ENCODE results near the gene OR2M2. TPM values are rescaled to one million over a fixed set of nuclear protein-coding genes. Genes with fewer than 3 reads are reported as not detected.

OR2M2 gene
- total RNA-seq, 2 donors from 2014 or later = not detected

GRCh38 chr1:248144513-248145198 is 30.0 kb upstream of the OR2M2 start, which contains the start of gene OR2M5:
TSS of gene OR2M5 (plus strand) at chr1:248145148. CDS start at chr1:248145148, 0 bp downstream.
- ATAC-seq (ENCODE audit: insufficient number of reproducible peaks, low FRiP score, low read depth) (no peak), DNase-seq (ENCODE audit: low spot score) (no peak)
- Histone ChIP-seq H3K9me3 (no peaks in the 10 kb centered on the region), H3K4me3 (no peak within 1 kb of the TSS), H3K4me1 (ENCODE audit: control insufficient read depth in 1 of 2, low read depth in 2 of 2) (no peaks in the 10 kb centered on the region), H3K36me3 (no peaks in the 10 kb centered on the region), H3K27me3 (replicated peaks; ENCODE audit: insufficient read depth) (no peaks in the 10 kb centered on the region), H3K27ac (no peak within 1 kb of the TSS)
- TF ChIP-seq, protein P1, sequence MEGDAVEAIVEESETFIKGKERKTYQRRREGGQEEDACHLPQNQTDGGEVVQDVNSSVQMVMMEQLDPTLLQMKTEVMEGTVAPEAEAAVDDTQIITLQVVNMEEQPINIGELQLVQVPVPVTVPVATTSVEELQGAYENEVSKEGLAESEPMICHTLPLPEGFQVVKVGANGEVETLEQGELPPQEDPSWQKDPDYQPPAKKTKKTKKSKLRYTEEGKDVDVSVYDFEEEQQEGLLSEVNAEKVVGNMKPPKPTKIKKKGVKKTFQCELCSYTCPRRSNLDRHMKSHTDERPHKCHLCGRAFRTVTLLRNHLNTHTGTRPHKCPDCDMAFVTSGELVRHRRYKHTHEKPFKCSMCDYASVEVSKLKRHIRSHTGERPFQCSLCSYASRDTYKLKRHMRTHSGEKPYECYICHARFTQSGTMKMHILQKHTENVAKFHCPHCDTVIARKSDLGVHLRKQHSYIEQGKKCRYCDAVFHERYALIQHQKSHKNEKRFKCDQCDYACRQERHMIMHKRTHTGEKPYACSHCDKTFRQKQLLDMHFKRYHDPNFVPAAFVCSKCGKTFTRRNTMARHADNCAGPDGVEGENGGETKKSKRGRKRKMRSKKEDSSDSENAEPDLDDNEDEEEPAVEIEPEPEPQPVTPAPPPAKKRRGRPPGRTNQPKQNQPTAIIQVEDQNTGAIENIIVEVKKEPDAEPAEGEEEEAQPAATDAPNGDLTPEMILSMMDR (IDR thresholded peaks at IDR 0.05) = no peak

DNA sequence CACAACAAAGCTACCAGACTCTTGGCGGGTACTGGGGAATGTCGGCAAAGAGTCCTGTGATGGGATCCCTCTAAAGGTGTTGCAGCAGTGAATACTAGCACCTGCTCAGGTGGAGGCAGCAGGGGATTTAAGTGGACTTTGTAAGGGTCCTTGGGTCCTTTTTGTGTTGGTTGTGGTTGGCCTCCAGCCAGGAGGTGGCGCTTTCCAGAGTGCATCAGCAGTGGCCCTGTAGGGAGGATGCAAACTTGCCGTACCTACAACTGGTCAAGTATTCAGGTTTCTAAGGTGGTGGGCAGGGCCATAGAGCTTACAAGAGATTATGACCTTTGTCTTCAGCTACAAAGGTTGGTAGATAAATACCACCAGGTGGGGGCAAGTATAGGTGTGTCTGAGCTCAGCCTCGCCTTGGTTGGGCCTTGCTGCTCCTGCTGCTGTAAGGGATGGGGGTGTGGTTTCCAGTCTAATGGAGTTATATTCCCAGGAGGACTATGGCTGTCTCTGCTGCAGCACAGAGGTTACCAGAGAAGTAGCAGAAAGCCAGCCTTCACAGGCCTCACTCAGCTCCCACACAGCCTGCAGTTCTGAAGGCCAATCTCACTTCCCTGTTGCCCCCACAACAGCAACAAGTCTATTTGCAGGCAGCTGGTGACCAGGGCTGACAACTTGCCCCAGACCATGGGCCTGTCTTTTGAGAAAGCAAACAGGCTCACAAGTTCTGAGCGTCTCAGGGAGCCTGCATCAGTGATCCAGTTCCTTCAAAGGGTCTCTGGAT is 22.4 kb upstream of the OR2M2 start:
- Histone ChIP-seq H3K4me1 (ENCODE audit: control insufficient read depth in 1 of 2, low read depth in 2 of 2) (no peaks in the 10 kb centered on the region), H3K27me3 (replicated peaks; ENCODE audit: insufficient read depth) (no peaks in the 10 kb centered on the region), H3K9me3 (no peaks in the 10 kb centered on the region), H3K4me3 (no peak overlapping the region), H3K27ac (no peak overlapping the region), H3K36me3 (no peaks in the 10 kb centered on the region)
- no peak for ATAC-seq (ENCODE audit: insufficient number of reproducible peaks, low FRiP score, low read depth)
- DNase-seq (ENCODE audit: low spot score) = no peak
- TF ChIP-seq, protein P1 (IDR thresholded peaks at IDR 0.05) = no peak

DNA sequence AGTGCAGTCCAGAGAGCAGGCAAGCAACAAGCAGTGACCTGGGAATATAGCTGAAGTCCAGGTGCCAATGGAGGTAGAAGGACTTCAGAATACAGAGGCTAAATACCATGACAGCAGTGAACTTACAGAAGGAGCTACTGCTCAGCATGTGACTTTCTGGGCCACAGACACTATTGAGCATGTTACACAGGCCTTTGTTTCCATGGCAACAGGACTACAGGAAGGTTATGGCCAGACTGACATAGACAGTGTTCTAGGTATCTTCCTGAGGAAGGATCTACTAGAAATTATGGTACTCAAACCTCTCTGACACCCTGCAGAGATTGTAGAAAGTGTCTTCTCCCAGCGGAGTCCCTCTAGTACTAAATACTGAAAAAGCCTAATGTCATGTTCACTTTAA is 18.7 kb upstream of the OR2M2 start:
- Histone ChIP-seq H3K36me3 (no peaks in the 10 kb centered on the region), H3K4me3 (no peak overlapping the region), H3K27ac (no peak overlapping the region), H3K4me1 (ENCODE audit: control insufficient read depth in 1 of 2, low read depth in 2 of 2) (no peaks in the 10 kb centered on the region), H3K9me3 (no peaks in the 10 kb centered on the region), H3K27me3 (replicated peaks; ENCODE audit: insufficient read depth) (no peaks in the 10 kb centered on the region)
- TF ChIP-seq, protein P1 (IDR thresholded peaks at IDR 0.05) = no peak
- ATAC-seq (ENCODE audit: insufficient number of reproducible peaks, low FRiP score, low read depth) = no peak
- no peak for DNase-seq (ENCODE audit: low spot score)

DNA sequence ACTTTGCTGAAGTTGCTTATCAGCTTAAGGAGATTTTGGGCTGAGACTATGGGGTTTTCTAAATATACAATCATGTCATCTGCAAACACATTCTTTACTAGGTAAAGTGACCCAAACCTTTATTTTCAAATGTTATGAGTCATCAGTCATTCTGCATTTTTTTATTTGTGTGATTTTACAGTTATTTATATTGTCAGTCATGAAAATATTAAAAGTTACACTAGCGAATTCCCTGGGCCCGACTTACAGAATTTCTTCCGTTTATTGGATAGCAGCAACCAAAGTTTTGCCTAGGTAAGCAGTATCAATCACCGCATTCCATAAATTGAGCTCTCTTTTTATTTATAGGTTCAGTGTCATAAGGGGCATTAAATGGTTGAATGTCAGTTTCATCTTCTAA is 15.9 kb upstream of the OR2M2 start:
- no peak for DNase-seq (ENCODE audit: low spot score)
- no peaks in the 10 kb centered on the region for H3K36me3 ChIP-seq
- ATAC-seq (ENCODE audit: insufficient number of reproducible peaks, low FRiP score, low read depth) = no peak
- no peak overlapping the region for H3K4me3 ChIP-seq
- no peaks in the 10 kb centered on the region for H3K4me1 ChIP-seq (ENCODE audit: control insufficient read depth in 1 of 2, low read depth in 2 of 2)
- no peaks in the 10 kb centered on the region for H3K27me3 ChIP-seq (replicated peaks; ENCODE audit: insufficient read depth)
- no peak overlapping the region for H3K27ac ChIP-seq
- TF ChIP-seq, protein P1 (IDR thresholded peaks at IDR 0.05) = no peak
- H3K9me3 ChIP-seq = no peaks in the 10 kb centered on the region

- TF ChIP-seq, protein P1 (IDR thresholded peaks at IDR 0.05) = no peak
- H3K4me1 ChIP-seq (ENCODE audit: control insufficient read depth in 1 of 2, low read depth in 2 of 2) = no peaks in the 10 kb centered on the region
- no peak for ATAC-seq (ENCODE audit: insufficient number of reproducible peaks, low FRiP score, low read depth)
- no peaks in the 10 kb centered on the region for H3K27me3 ChIP-seq (replicated peaks; ENCODE audit: insufficient read depth)
- no peak overlapping the region for H3K4me3 ChIP-seq
- no peak for DNase-seq (ENCODE audit: low spot score)
- H3K9me3 ChIP-seq = no peaks in the 10 kb centered on the region
- H3K27ac ChIP-seq = no peak overlapping the region
- no peaks in the 10 kb centered on the region for H3K36me3 ChIP-seq
Observed at GRCh38 chr1:248164031-248164430, 10.6 kb upstream of the OR2M2 start.
